Right forelimb (tissue), 1 donor: ENCODE results near the gene PRPF6.

Experiments used
- DNase-seq: peaks from one replicate; pipeline ENCODE4 v3.0.0-alpha.2; 2018

Gene PRPF6

GRCh38 chr20:64038224-64038564, 57.3 kb downstream of the PRPF6 start:
- peak; percentile 45 for DNase-seq

- peak; percentile 81 for DNase-seq
Observed at GRCh38 chr20:64038565-64039292, 57.8 kb downstream of the PRPF6 start.

- DNase-seq, result no peak
Observed at GRCh38 chr20:64039293-64040160, 58.6 kb downstream of the PRPF6 start.

- no peak for DNase-seq
Observed at GRCh38 chr20:64040231-64041039, 59.5 kb downstream of the PRPF6 start.

GRCh38 chr20:64041040-64041780, 60.3 kb downstream of the PRPF6 start:
- no peak for DNase-seq

- no peak for DNase-seq
Observed at GRCh38 chr20:64041781-64042053, 60.8 kb downstream of the PRPF6 start.

GRCh38 chr20:64042054-64042781, 61.3 kb downstream of the PRPF6 start:
- no peak for DNase-seq

GRCh38 chr20:64043768-64044167, 62.8 kb downstream of the PRPF6 start:
- no peak for DNase-seq

- no peak for DNase-seq
Observed at GRCh38 chr20:64044484-64045247, 63.7 kb downstream of the PRPF6 start.

GRCh38 chr20:64045346-64046011, 64.5 kb downstream of the PRPF6 start:
- no peak for DNase-seq

- DNase-seq, result no peak
Observed at GRCh38 chr20:64047046-64047389, 66.1 kb downstream of the PRPF6 start.

- DNase-seq, result no peak
Observed at GRCh38 chr20:64047968-64048401, 67.1 kb downstream of the PRPF6 start.

- DNase-seq, result no peak
Observed at GRCh38 chr20:64048402-64049044, 67.6 kb downstream of the PRPF6 start.

GRCh38 chr20:64049060-64049877, 68.3 kb downstream of the PRPF6 start, which contains the start of gene SOX18:
SOX18 (minus strand) TSS chr20:64049639; CDS start chr20:64049516, 123 bp downstream.
- DNase-seq, result no peak

- DNase-seq, result no peak
Observed at GRCh38 chr20:64049878-64050260, 68.9 kb downstream of the PRPF6 start.

- no peak for DNase-seq
Observed at GRCh38 chr20:64050261-64051032, 69.5 kb downstream of the PRPF6 start.

GRCh38 chr20:64051033-64051452, 70.1 kb downstream of the PRPF6 start:
- DNase-seq, result no peak

- no peak for DNase-seq
Observed at GRCh38 chr20:64051561-64052325, 70.8 kb downstream of the PRPF6 start.
